Fibroblast of peridontal ligament (primary cell): ENCODE measurements around the gene CHRNB2.

ENCODE experiments used
- DNase-seq: peaks from one replicate; pipeline ENCODE4 v3.0.0-alpha.2; 2010; ENCODE audit errors: extremely low read depth

The CHRNB2 gene

DNA sequence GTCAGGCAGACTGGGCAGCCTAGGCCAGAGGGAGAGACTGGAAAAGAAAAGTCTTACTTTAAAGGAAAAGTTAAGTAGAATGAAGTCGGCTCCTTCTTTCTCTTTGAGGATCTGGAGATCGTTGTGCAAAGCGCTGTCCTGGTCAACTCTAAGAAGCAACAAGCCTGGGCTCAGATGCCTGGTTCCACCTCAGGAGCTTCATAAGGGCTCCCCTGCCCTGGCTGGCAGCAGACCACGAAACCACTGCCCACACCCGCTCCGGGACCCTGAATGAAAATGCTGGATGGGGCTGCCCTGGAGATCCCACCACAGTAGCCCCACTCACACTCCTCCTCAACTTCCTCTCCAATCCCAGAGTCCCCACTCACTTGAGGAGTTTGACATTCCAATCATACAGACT, 15.5 kb upstream of the CHRNB2 start:
- no peak for DNase-seq

DNA sequence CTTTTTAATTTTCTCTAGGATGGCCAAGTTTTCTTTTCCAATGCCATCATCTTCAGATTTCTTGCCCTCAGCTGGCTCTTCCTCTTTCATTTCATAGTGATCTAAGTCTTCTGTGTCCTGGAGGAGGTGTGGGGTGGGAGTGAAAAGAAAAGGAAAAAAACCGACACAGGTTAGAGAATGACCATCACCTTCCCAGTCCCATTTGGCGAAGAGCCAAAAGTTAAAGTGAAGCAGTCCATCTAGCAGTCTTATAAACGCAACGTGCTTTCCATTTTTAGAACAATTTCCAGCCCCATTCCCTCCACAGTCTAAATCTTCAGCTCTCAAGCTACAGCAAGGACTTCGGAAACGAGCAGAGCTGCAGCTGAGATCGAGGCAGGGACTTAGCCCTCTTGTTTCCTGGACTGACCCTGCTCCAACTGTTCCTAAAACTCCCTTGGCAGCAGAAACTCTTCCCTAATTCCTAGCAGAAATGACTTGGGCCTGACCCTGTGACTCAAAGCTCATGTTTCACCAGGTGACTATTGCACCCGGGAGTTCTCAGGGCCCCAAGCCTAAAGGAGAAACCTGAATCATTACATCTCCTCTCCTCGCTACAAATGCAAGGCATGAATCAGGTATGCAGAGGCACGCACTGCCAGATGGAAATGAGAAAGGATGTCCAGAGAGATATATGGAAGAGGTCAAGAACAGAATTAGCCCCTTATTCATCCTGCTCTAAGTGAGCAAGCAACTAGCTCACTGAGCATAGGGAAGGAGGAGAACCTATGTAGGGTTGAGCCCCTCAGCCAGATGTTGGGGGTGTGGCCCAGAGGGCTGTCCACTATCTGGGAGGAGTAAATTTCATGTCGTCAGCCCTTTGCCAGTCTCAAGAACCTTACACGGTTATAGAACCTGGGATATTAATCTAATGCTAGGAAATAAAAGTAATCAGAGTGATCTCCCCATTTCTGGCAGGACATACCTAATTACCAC, 14.2 kb upstream of the CHRNB2 start:
- DNase-seq, result no peak

GRCh38 chr1:154556422-154556821, 11.2 kb upstream of the CHRNB2 start:
- DNase-seq, result peak; percentile 23

DNA sequence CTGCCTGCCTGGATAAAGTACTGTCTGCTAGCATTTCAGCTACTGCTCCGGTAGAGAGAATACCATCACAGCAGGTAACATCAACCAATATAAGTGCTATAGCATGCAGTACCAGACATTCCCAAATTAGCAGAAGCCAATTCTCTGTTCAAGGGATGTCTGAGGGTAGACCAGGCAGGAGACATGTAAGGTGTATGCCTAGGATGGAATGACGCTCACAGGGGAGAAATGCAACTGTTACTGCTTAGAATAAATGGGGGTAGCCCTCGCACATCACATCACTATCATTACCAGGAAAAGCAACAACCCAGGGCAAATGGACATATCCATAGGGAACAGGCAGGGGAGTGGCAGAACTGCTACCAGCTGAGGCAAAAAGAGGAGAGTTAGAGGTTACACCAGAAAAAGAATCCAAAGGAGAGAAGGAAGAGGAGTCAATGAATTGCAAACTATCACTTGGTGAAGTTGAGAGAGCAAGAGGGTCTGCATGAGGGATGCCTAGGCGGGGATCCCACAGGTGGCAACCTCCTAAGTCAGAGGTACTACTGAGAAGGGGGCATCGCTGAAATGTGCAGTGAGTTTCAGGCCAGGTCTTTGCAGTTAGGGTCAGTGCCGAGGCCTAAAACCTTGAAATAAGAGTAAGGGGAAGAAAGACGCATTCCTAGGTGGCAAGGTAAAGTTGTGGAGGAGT, 10.2 kb upstream of the CHRNB2 start:
- DNase-seq, result no peak

DNA sequence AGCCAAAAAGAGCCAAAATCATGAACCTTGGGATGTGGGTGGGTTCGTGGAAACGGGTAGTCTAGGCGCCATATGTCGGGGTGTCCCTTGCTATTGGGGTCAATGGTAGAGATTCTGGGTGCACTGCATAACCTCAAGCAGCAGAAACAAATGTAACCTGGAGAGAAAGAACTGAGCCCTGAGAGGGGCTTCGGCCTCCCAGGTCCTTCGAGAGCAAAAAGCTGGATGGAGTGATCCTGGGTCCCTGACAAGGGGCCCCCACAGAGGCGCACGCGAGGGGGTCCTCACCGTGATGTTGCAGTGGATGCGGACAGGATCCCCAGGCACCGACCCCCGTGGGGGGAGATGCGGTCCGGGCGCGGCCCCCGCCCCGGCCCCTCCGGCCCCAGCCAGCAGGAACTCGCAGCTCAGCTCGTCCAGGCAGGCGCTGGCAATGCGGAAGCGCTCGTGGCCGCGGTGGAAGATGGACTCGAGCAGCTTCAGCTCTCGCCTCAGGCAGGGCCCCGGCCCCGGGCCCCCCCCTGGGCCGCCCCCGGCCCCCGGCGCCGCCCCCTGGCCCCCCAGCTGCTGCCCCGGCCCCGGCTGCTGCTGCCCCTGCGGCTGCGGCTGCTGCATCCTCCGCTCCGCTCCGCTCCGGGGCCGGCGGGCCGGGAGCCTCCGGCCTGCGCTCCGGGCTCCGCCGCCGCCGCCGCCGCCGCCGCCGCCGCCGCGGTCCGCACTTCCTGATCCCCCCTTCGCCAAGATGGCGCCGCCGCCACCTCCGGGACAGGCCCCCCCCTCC, 9.4 kb upstream of the CHRNB2 start, which contains the start of gene UBE2Q1:
UBE2Q1 (minus strand) TSS at position 724 of the 781 bp plus-strand sequence; CDS start at position 615, 109 bp downstream.
- DNase-seq, result no peak

- peak; percentile 98 for DNase-seq
Observed at GRCh38 chr1:154558720-154559465, 8.7 kb upstream of the CHRNB2 start.

GRCh38 chr1:154559466-154560044, 8.0 kb upstream of the CHRNB2 start:
- DNase-seq, result peak; percentile 97

- no peak for DNase-seq
Observed at GRCh38 chr1:154565876-154566275, 1.7 kb upstream of the CHRNB2 start.

GRCh38 chr1:154568157-154568815, 708 bp downstream of the CHRNB2 start:
- no peak for DNase-seq

- DNase-seq, result no peak
Observed at GRCh38 chr1:154571244-154571963, 3.8 kb downstream of the CHRNB2 start.

GRCh38 chr1:154571964-154572288, 4.3 kb downstream of the CHRNB2 start:
- no peak for DNase-seq

DNA sequence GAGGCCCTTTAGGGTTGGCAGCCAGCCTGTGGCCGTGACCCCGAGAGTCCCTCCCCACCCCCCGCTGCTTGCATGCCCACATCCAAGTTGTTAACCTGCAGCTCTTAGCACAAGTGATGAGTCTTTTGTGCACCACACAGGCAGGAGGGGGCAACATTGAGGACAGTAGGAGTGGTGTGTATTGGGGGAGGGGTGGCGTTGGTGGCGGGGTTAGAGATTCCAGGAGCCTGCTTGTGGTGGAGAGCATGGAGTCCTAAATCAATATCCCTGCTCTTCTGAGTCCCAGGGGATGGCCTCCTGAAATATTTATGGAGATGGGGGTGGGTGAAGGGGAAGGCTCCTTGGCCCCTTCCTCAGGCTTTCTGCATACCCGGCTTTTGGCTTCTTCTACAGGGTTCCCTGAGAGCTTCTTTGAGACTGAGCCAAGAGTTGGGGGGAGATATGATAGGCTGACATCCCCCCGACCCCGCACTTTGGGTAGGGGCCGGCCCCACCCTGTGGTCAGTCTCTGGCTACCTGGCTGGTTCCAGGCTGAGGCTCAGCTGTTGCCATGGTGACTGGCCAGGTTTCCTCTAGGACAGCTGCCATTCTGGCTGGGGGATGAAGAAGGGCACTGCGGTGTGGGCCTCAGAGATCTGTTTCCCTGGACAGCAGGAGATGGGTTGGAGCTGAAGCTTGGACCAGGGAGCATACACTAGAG, 5.0 kb downstream of the CHRNB2 start:
- DNase-seq, result no peak

DNA sequence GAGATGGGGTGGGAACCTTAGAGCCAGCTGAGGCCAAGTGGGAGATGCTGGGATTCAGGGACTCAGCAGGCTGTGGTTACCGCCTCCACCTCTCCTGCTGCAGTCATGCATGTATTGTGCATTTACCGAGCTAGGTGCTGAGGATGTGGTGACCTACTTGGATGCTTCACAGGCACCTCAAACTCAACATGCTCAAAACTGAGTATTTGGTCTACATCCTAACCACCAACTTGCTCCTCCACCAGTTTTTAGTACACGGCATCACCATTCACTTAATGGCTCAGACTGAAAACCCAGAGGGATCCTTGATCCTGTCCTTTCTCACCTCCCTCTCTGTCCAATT, 5.6 kb downstream of the CHRNB2 start:
- DNase-seq, result no peak

DNA sequence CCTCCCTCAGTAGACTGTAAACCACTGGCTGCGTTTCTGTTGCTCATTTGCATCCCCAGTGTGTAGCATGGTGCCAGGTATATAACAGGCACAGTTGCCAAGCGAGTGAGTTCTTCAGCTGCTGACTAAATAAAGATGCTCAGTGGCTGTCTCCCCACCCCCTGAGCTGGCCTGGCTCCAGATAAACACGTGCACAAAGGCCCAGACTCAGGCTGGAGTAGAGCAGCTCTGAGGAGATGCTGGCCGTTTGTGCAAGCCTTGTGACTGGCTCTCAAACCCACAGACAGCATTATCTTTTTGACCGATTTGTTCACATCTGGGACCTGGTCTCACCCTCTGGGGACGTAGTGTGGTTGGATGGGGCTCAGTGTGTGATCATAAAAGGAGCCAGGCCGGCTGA, 7.1 kb downstream of the CHRNB2 start:
- peak; percentile 18 for DNase-seq

DNA sequence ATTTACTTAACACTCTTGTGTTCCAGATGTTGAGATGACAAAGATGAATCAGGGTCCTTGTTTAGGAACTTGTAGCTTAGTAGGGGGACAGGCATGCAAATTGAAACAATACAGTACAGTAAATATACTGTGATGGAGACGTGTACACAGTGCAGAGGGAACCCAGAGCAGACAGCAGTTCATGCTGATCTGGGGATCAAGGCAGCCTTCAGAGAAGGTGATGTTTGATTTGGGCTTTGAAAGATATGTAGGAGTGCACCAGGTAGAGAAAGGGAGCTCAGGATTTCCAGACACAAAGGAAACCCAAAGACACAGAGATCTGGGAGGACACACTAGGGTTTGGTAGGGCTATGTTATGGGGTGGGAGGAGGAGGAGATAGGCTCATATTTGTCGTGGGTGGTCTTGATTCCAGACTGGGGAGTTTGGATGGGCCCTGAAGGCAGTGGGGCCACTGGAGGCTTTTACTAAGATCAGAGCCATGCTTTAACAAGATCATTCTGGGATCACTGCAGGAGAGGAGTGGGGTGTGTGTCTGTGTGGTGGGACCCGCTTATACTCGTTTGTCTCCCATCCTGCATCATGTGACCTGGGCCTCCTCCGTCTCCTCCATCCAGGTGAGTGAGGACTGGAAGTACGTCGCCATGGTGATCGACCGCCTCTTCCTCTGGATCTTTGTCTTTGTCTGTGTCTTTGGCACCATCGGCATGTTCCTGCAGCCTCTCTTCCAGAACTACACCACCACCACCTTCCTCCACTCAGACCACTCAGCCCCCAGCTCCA, 7.8 kb downstream of the CHRNB2 start:
- no peak for DNase-seq

DNA sequence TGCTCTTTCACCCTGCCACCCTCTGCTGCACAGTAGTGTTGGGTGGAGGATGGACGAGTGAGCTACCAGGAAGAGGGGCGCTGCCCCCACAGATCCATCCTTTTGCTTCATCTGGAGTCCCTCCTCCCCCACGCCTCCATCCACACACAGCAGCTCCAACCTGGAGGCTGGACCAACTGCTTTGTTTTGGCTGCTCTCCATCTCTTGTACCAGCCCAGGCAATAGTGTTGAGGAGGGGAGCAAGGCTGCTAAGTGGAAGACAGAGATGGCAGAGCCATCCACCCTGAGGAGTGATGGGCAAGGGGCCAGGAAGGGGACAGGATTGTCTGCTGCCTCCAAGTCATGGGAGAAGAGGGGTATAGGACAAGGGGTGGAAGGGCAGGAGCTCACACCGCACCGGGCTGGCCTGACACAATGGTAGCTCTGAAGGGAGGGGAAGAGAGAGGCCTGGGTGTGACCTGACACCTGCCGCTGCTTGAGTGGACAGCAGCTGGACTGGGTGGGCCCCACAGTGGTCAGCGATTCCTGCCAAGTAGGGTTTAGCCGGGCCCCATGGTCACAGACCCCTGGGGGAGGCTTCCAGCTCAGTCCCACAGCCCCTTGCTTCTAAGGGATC, 8.5 kb downstream of the CHRNB2 start:
- no peak for DNase-seq

GRCh38 chr1:154577346-154578057, 9.9 kb downstream of the CHRNB2 start:
- DNase-seq, result no peak

GRCh38 chr1:154578058-154578418, 10.5 kb downstream of the CHRNB2 start:
- no peak for DNase-seq
